Heart left ventricle (tissue), 16 donors: ENCODE measurements around the gene DMAC2. TPM values are rescaled to one million over a fixed set of nuclear protein-coding genes. Genes with fewer than 3 reads are reported as not detected.

Source experiments
- ATAC-seq, 4 donors: fragments of 200-7000 bp; cut with Tn5 transposase; one replicate each; pipeline ENCODE4 v1.9.1; 2020 to 2022; ENCODE audit warnings: moderate library complexity in 4 of 4, mild to moderate bottlenecking in 3 of 4, moderate number of reproducible peaks in 1 of 4
- DNase-seq, 5 donors: peaks; one replicate each; pipeline ENCODE4 v3.0.0-alpha.2; 2020
- H3K27ac ChIP-seq, 12 donors: fragments of 200-600 bp; sonication (generic) in 4 of 12; one replicate each; pipeline versions ENCODE4 v1.5.0 to v1.8.0; 2016 to 2022; ENCODE audit warnings: mild to moderate bottlenecking in 2 of 12
- H3K27me3 ChIP-seq, 9 donors: fragments of 200-600 bp; sonication (generic) in 2 of 9; one replicate each; pipeline versions ENCODE4 v1.5.1 to v1.8.0; 2016 to 2022; ENCODE audit warnings: mild to moderate bottlenecking in 3 of 9
- H3K36me3 ChIP-seq, 9 donors: fragments of 200-600 bp; sonication (generic) in 2 of 9; one replicate each; pipeline versions ENCODE4 v1.5.0 to v1.8.0; 2018 to 2022; ENCODE audit warnings: mild to moderate bottlenecking in 2 of 9
- H3K4me1 ChIP-seq, 12 donors: fragments of 200-600 bp; sonication (generic) in 4 of 12; one replicate each; pipeline versions ENCODE4 v1.5.0 to v1.8.0; 2016 to 2022; ENCODE audit warnings: mild to moderate bottlenecking in 3 of 12
- H3K4me3 ChIP-seq, 12 donors: fragments of 200-600 bp; sonication (generic) in 4 of 12; one replicate each; pipeline versions ENCODE4 v1.5.0 to v1.8.0; 2017 to 2022; ENCODE audit warnings: mild to moderate bottlenecking in 9 of 12, moderate library complexity in 4 of 12
- H3K9me3 ChIP-seq, 12 donors: fragments of 200-600 bp; sonication (generic) in 4 of 12; one replicate each; pipeline versions ENCODE4 v1.5.0 to v1.8.0; 2016 to 2022; ENCODE audit warnings: mild to moderate bottlenecking in 1 of 12
- POLR2A ChIP-seq, 2 donors: fragments of 450-650 bp; IDR thresholded peaks; one replicate each; pipeline ENCODE4 v1.6.1; 2017; ENCODE audit warnings: antibody characterized with exemption in 2 of 2, mild to moderate bottlenecking in 2 of 2, moderate library complexity in 2 of 2
- WGBS, 4 donors: extraction: QIAGEN DNeasy Blood & Tissue Kit in 2 of 4; methylation state at CpG; one replicate each; pipeline versions ENCODE4 v1.1.5 to v1.1.7; 2013 to 2018; 5-methylcytosine and 5-hydroxymethylcytosine counted together
- intact Hi-C, 10 donors: fragments of 100-400 bp; cut with DNase I; formaldehyde crosslinking; loops; one replicate each; pipeline versions ENCODE4 v1.11.1 to v1.14.2; 2022
- polyA plus RNA-seq, 2 donors: library from polyadenylated mRNA; stranded (reverse); fragments of 200-250 nt; gene quantifications; one replicate each; pipeline ENCODE4 v1.2.3, GENCODE V29; 2013
- total RNA-seq, 9 donors: library from RNA; depleted of rRNA in 2 of 9; stranded (reverse); fragments of >200 nt in 2 of 9; fragmentation: NEBNext Ultra II Directional in 3 of 9; extraction: Animal tissue kit (Norgen Biotek cat#: 25700) in 3 of 9; gene quantifications; one replicate each; pipeline versions ENCODE4 v1.1.0 to v1.2.4, GENCODE V29; 2016 to 2023
- TF ChIP-seq, protein P1 (sequence below), 12 donors: fragments of 200-600 bp; sonication (generic) in 4 of 12; IDR thresholded peaks; one replicate each; pipeline versions ENCODE4 v1.5.0 to v1.8.0; 2018 to 2022; ENCODE audit warnings: antibody characterized with exemption in 12 of 12, mild to moderate bottlenecking in 5 of 12
- donor health status: ischemic (EF 13 %, LVEDD 7.1; RV severe dilation, severe dysfunction).
- donor health status: healthy with polysubstance abuse.
- donor health status: DM: no; HTN: yes; CAD: no.
- donor health status: DM: no; HTN: no; CAD: no.
- donor health status: ischemic (EF 25% LVEDD 6.9; RV normal size, moderate dysfunction).
- donor health status: ischemic (EF 25% LVEDD 5.7; RV mildly dilated, moderate dysfunction).
- donor health status: healthy.
- donor health status: DM: yes; HTN: yes; CAD: no.
- donor health status: ischemic (EF 35%, LVEDD 5.7; RV mildly dilated, moderate dysfunction).
- donor health status: nonischemic (EF 11% LVEDD 7.7; RV severe dilation, severe dysfunction).
- donor health status: DM: yes; HTN: yes; CAD: no.
- donor health status: PGD.
- donor health status: ischemic (EF 29% LVEDD 5.4; RV normal size, mild dysfunction).
- donor health status: nonischemic (EF 23%, LVEDD 6.1; RV moderate dilation, normal function).

The DMAC2 gene
- total and polyA plus RNA-seq, 11 donors, result 67.9 to 138 (median 114) TPM

DNA sequence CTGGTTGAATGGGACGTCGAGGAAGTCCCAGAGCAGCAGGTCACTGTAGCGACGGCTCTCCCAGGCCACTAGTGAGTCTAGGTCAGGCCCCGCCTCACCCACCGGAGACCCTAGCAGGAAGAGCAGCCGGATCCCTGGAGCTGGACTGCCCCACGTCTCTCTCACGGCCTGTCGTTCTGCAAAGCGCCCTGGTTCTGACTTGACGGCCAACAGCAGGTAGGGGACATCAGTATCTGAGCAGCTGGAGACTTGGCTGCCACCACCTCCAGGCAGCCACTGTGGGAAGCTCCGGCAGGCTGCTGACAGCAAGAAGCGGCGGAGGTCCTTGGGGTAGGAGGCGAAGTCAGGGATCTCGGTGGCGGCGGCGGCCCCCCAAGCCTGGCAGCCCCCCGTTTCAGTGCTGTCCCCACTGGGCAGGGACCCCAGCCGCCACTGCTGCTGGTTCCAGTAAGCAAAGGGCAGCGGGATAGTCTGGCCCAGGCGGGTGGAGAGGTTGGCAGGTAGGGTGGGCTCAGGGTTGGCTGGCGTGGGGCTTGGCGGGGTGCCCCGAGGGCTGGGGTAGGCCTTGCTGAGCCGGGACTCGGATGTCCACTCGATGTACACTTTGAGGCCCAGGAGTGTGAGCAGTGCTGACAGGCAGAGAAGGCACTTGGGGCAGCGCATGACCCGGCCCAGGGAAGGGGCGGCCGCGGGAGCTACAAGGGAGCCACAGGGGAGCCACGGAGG, 13.4 kb downstream of the DMAC2 start:
- peaks cover 0 to 55% (median 34%) of the 10 kb centered on the region in 9 donors for H3K36me3 ChIP-seq
- no peaks in the 10 kb centered on the region for H3K27me3 ChIP-seq
- TF ChIP-seq, protein P1, sequence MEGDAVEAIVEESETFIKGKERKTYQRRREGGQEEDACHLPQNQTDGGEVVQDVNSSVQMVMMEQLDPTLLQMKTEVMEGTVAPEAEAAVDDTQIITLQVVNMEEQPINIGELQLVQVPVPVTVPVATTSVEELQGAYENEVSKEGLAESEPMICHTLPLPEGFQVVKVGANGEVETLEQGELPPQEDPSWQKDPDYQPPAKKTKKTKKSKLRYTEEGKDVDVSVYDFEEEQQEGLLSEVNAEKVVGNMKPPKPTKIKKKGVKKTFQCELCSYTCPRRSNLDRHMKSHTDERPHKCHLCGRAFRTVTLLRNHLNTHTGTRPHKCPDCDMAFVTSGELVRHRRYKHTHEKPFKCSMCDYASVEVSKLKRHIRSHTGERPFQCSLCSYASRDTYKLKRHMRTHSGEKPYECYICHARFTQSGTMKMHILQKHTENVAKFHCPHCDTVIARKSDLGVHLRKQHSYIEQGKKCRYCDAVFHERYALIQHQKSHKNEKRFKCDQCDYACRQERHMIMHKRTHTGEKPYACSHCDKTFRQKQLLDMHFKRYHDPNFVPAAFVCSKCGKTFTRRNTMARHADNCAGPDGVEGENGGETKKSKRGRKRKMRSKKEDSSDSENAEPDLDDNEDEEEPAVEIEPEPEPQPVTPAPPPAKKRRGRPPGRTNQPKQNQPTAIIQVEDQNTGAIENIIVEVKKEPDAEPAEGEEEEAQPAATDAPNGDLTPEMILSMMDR (IDR thresholded peaks at IDR 0.05), result no peak
- TF ChIP-seq POLR2A (IDR thresholded peaks at IDR 0.05), result no peak
- ATAC-seq (peak; percentile 4 to 28 (median 10)), DNase-seq (peak in 3 of 5 donors; percentile 30 to 68 (median 51))
- H3K9me3 ChIP-seq, result no peaks in the 10 kb centered on the region
- intact Hi-C loops, result loop anchor here in 3 of 10 donors (2.0 to 10.0 kb wide), 4 partner anchors 15 to 111 kb away; partner anchors contain the start of gene CCDC97 (in 1 of the 3)
- peak overlapping the region; percentile 16 to 84 (median 62) for H3K4me3 ChIP-seq
- peak overlapping the region; percentile 54 to 95 (median 92) for H3K27ac ChIP-seq
- WGBS, 4 donors, result 58 to 68% (median 64%) methylated on average over 14 to 36 of the region's 36 CpGs
- H3K4me1 ChIP-seq, result peaks cover 7 to 84% (median 52%) of the 10 kb centered on the region in 12 donors

DNA sequence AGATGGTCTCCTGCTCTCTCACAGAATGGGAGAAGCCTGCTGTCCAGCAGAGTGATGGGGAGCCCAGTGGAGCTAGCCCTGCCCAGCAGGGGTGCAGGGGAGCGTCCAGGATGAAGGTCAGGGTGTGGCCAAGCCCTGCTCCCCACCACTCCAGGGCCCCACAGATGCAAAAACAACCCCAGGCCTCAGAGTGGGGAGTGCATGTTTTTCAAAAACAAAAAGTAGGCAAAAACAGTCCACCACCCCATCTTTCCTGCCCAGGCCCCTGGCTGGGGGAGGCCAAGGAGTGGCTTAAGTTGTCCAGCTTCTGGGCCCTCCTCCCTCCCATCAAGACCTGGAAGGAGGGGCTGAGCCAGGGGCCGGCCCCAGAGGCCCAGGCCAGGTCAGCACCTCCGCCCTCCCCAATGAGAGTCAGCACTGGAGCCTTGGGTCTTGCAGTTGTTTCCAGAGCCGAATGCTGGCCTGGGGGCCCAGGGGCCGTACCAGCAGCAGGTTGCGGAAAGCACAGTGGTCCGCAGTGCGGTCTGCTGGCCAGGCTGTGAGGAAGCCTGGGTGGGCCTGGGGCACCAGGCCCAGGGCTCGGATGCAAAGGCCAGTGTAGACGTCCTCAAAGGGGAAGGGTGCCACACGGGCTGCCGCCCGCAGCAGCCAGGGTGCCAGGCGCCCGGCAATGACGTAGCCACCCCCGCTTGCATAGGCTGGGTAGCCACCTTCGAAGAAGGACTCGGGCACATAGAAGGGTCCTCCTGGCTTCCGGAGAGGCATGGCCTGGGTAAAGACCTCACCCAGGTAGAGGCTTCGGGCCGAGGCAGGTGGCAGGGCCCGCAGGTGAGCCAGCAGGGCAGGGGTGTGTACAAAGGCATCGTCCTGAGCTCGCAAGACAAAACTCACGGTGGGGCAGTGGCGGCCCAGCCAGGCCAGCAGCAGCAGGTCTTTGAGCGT, 14.3 kb downstream of the DMAC2 start:
- peak overlapping the region in 6 of 12 donors; percentile 8 to 84 (median 64) for H3K4me3 ChIP-seq
- peak overlapping the region in 8 of 12 donors; percentile 29 to 95 (median 92) for H3K27ac ChIP-seq
- no peak for ATAC-seq
- TF ChIP-seq POLR2A (IDR thresholded peaks at IDR 0.05), result no peak
- TF ChIP-seq, protein P1 (IDR thresholded peaks at IDR 0.05), result no peak
- H3K36me3 ChIP-seq, result peaks cover 0 to 58% (median 41%) of the 10 kb centered on the region in 9 donors
- intact Hi-C loops, result loop anchor here in 3 of 10 donors (2.0 to 10.0 kb wide), 4 partner anchors 15 to 111 kb away; partner anchors contain the start of gene CCDC97 (in 1 of the 3)
- DNase-seq, result peak in 1 of 5 donors; percentile 44
- H3K9me3 ChIP-seq, result no peaks in the 10 kb centered on the region
- H3K4me1 ChIP-seq, result peaks cover 7 to 77% (median 48%) of the 10 kb centered on the region in 12 donors
- WGBS, 4 donors, result 81 to 88% (median 85%) methylated on average over 9 to 28 of the region's 28 CpGs
- no peaks in the 10 kb centered on the region for H3K27me3 ChIP-seq

DNA sequence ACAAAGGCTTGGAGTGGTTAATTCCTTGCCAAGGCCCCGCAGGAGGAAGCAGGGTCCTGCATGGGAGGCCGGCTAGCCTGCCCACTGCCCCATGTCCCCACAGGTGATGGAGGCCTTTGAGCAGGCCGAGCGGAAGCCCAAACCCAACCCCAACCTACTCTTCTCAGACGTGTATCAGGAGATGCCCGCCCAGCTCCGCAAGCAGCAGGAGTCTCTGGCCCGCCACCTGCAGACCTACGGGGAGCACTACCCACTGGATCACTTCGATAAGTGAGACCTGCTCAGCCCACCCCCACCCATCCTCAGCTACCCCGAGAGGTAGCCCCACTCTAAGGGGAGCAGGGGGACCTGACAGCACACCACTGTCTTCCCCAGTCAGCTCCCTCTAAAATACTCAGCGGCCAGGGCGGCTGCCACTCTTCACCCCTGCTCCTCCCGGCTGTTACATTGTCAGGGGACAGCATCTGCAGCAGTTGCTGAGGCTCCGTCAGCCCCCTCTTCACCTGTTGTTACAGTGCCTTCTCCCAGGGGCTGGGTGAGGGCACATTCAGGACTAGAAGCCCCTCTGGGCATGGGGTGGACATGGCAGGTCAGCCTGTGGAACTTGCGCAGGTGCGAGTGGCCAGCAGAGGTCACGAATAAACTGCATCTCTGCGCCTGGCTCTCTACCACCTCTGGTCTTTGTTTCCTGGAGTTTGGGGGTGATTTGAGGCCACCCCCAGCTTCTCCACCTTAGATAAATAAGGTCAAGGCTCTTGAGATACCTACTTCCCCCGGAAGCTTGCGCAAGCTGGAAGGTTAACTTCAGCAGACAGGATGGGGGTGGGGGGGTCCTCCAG, 15.2 kb downstream of the DMAC2 start:
- Histone ChIP-seq H3K27me3 (no peaks in the 10 kb centered on the region), H3K27ac (peak overlapping the region in 3 of 12 donors; percentile 10 to 29 (median 25)), H3K4me1 (peaks cover 7 to 84% (median 49%) of the 10 kb centered on the region in 12 donors), H3K9me3 (no peaks in the 10 kb centered on the region), H3K36me3 (peaks cover 0 to 66% (median 45%) of the 10 kb centered on the region in 9 donors), H3K4me3 (peak overlapping the region in 1 of 12 donors; percentile 20)
- 79 to 82% (median 80%) methylated on average over 16 to 21 of the region's 21 CpGs for WGBS, 4 donors
- peak in 1 of 5 donors; percentile 46 for DNase-seq
- intact Hi-C loops, result loop anchor here in 2 of 10 donors (5.0 to 10.0 kb wide), 2 partner anchors 102 to 110 kb away; partner anchors contain the start of gene CCDC97 (in 1 of the 2)
- ATAC-seq, result no peak
- no peak for TF ChIP-seq POLR2A (IDR thresholded peaks at IDR 0.05)
- TF ChIP-seq, protein P1 (IDR thresholded peaks at IDR 0.05), result no peak
